NCI-H146 (cell line): Measurements from ENCODE around the gene GPC3.

Source experiments
- DNase-seq: peaks from one replicate; lab custom pipeline; 2025; lab: John Stamatoyannopoulos, UW

Gene GPC3

GRCh38 chrX:133681897-133682296, 303.5 kb downstream of the GPC3 start:
- no peak for DNase-seq

GRCh38 chrX:133681421-133681820, 304.0 kb downstream of the GPC3 start:
- DNase-seq: no peak

- no peak for DNase-seq
These were observed 308.0 kb downstream of the GPC3 start for GRCh38 chrX:133677123-133678063.

GRCh38 chrX:133676344-133677122, 308.9 kb downstream of the GPC3 start:
- peak; percentile 56 for DNase-seq

GRCh38 chrX:133674726-133675470, 310.5 kb downstream of the GPC3 start:
- no peak for DNase-seq

- DNase-seq: no peak
These were observed 315.0 kb downstream of the GPC3 start for GRCh38 chrX:133670383-133670782.

GRCh38 chrX:133669214-133669613, 316.2 kb downstream of the GPC3 start:
- DNase-seq: no peak

- DNase-seq: no peak
These were observed 317.0 kb downstream of the GPC3 start for GRCh38 chrX:133668225-133668931.

GRCh38 chrX:133666256-133666655, 319.1 kb downstream of the GPC3 start:
- no peak for DNase-seq

- no peak for DNase-seq
These were observed 323.2 kb downstream of the GPC3 start for GRCh38 chrX:133661962-133662839.

- no peak for DNase-seq
These were observed 325.1 kb downstream of the GPC3 start for GRCh38 chrX:133660281-133660680.

GRCh38 chrX:133658293-133658911, 327.0 kb downstream of the GPC3 start:
- DNase-seq: no peak

GRCh38 chrX:133655275-133656265, 329.8 kb downstream of the GPC3 start:
- DNase-seq: no peak

- DNase-seq: no peak
These were observed 330.6 kb downstream of the GPC3 start for GRCh38 chrX:133654811-133655210.

- no peak for DNase-seq
These were observed 332.0 kb downstream of the GPC3 start for GRCh38 chrX:133653358-133653757.

- DNase-seq: no peak
These were observed 333.2 kb downstream of the GPC3 start for GRCh38 chrX:133652185-133652584.

- no peak for DNase-seq
These were observed 335.2 kb downstream of the GPC3 start for GRCh38 chrX:133650239-133650638.

- DNase-seq: no peak
These were observed 335.7 kb downstream of the GPC3 start for GRCh38 chrX:133649651-133650050.

GRCh38 chrX:133648594-133648993, 336.8 kb downstream of the GPC3 start:
- DNase-seq: no peak
